ENCODE measurements around the gene GOLPH3.

GOLPH3 gene

DNA sequence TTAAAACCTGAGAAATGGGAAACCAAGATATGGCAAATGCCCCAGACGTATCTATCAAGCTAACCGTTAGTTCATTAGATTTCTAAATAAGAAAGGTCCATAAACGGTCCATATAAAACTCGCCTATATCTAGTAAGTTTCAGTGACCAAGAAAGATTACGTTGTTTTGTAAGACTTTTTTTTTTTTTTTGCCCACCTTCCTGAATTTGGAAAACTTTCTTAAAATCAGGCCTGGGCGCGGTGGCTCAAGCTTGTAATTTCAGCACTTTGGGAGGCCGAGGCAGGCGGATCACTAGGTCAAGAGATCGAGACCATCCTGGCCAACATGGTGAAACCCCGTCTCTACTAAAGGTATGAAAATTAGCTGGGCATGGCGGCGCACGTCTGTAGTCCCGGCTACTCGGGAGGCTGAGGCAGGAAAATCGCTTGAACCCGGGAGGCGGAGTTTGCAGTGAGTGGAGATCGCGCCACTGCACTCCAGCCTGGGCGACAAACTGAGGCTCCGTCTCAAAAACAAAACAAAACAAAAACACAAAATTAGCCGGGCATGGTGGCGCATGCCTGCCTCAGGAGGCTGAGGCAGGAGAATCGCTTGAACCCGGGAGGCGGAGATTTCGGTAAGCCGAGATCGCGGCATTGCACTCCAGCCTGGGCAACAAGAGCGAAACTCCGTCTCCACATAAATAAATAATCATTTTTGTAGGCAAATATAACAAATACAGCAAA, 1.8 kb downstream of the GOLPH3 start:
- peak in 1 of 3 experiments; percentile 5 for DNase-seq (ENCODE audit: low read depth in 2 of 3, low spot score in 2 of 3)

DNA sequence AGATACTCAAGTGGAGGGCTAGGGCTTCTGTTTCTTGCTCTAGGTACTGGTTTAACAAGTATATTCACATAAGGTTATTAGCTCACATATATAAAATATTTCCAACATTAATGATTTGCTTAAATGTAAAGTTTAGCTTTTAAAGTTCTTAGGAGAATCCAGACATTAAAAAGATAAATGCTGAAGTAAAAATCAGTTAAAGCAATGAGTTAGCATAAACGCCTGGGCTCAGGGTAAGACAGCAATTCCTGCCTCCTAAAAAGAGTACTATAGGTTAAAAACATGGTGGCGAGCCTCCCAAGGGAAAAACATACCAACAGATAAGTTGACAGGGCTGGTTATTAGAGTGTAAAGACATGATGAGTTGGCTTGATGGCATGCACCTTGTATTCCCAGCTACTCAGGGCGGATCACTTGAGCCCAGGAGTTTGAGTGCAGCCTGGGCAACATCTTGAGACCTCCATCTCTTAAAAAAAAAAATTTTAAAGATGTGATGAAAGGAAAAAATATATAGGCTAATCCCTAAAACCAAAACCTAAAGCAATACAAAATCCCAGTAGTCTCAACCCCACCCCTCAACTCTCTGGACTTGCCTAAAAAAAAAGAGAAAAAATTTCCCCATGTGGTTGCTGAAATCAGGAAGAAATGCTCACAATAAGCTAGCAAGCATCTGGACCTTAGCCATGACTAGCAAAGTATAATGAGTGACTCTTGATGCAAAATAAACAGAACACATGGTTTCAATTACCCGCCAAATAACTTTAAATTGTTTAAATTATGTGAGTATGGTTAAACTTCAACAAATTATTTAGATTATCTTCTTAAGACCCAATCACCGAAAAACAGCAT, 3.6 kb downstream of the GOLPH3 start:
- no peak for DNase-seq (ENCODE audit: low read depth in 2 of 3, low spot score in 2 of 3)

DNA sequence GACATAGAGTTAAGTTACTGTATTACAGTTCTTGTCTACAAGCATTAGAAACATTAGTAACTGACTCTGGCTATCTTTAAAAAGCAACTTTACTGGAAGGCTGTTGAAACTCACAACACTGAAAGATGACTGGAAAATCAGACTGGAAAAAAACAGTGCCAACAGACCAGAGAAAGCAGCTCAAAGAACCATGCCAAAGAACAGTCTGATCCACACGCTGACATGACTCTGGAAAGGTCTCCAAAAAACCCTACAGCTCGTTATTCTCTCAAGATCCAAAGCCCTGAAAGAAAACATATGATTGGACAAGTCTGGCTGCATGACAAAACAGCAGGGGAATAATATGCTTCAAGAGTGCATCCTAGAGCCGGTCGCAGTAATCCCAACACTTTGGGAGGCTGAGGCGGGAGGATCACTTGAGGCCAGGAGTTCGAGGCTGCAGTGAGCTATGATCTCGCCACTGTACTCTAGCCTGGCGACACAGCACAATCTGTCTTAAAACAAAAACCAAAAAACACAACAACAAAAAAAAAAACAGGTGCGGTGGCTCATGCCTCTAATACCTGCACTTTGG, 5.6 kb downstream of the GOLPH3 start:
- DNase-seq (ENCODE audit: low read depth in 2 of 3, low spot score in 2 of 3), result no peak

DNA sequence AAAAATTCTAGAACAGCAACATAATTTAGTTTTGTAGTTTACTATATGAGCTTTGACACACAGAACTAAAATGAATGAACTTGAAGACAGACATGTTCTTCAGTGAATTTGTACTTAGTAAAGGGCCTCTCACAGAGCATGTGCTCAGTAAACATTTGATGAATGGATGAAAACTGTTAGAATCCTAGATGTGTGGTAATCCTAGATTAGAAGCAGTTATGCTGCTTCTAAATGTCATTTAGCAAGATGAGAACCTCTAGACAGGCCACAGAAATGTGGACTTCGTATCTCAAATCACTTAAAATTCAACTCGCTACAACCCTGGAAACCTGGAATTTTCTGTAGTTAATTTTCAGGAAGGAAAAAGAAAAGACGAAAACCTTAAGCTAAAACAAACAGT, 8.5 kb downstream of the GOLPH3 start:
- DNase-seq (ENCODE audit: low read depth in 2 of 3, low spot score in 2 of 3), result no peak

DNA sequence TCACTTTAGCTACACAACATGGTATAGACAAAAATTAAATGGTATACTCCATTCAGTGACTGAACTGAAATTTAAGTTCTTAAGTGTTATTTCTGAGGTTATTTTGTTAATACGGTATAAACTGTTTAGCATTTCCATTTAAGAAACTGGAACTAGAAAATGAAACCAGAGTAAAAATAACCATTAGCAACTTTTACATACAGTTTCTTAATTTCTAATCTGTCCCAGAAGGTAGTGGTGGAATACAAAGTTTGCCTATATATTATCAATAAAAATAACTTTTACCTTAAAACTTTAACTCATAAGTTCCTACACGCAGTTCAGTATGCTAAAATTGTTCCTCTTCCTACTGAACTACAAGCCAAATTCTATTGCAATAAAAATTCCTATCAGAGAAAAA, 10.3 kb downstream of the GOLPH3 start:
- no peak for DNase-seq (ENCODE audit: low read depth in 2 of 3, low spot score in 2 of 3)

DNA sequence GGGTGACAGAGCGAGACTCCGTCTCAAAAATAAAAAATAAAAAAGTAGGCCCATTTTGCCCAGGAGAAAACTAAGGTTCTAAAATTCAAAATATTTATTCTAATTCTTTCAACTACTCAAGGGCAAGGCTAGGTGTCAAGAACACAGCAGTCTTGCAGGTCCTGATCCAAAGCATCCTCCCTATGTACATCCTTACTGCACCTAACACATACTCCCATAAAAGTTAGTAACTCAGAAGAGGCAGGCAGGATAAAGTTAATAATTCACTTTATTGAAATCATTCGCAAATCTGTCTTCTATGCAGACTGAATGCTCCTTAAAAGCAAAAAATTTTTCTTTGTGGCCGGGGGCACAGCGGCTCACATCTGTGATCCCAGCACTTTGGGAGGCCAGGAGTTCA, 11.1 kb downstream of the GOLPH3 start:
- no peak for DNase-seq (ENCODE audit: low read depth in 2 of 3, low spot score in 2 of 3)

DNA sequence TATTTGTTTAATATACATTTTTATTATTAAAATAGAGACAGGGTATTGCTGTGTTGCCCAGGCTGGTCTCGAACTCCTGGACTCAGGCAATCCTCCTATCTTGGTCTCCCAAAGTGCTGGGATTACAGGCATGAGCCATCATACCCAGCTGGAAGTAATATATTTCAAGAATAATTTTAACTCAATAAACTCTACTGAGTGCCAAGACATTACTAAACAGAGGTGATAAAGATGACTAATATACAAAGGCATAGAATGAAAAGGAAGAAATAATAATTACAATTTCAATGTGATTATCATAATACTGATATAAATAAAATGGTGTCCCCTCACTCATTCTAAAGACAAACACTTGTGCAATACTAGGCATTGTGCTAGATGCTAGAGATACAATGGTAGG, 13.9 kb downstream of the GOLPH3 start:
- DNase-seq (ENCODE audit: low read depth in 2 of 3, low spot score in 2 of 3), result no peak

DNA sequence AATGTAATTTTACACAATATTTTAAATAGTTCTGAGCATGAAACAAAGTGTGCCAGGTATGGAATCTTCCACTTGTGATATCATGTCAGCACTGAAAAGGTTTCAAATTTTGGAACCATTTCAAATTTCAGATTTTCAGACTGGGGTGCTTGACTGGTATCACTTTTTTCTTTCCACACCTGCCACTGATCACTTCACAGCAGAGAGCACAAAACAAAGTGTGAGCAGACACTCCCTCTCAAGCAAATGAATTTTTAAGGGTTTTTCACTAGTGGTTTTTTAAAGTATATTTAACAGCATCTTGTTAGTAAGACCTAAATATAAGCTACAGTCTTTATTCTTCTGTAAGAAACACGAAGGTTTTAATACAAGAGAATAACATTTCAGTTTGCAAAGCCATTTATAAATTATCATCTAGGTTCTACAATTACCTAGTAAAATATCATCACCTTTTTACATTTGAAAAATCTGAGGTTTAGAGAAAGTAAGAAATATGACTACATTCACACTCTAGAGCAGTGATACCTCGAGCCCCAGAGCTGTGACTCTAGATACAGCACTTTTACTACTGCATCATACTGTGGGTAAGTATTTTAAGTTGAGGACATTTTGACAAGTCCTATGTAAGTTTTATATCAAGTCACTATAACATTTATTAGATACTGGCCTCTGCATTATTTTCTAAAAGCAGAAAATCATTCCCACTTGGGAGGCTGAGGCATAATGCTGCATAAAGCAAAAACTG, 14.6 kb downstream of the GOLPH3 start:
- no peak for DNase-seq (ENCODE audit: low read depth in 2 of 3, low spot score in 2 of 3)

DNA sequence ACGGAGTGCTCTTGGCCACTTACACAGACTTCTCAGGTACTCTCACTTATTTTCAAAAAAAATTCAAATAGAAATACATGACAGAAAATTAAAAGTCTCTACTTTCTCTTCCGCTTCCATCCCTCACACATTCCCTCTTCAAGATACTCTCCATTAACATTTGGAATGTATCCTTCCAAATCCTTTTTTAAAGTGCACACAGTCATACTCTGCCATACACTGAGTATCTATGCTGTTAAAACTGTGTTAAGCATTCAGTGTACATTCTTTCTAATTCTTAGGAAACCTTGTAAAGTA, 15.5 kb downstream of the GOLPH3 start:
- DNase-seq (ENCODE audit: low read depth in 2 of 3, low spot score in 2 of 3), result no peak

DNA sequence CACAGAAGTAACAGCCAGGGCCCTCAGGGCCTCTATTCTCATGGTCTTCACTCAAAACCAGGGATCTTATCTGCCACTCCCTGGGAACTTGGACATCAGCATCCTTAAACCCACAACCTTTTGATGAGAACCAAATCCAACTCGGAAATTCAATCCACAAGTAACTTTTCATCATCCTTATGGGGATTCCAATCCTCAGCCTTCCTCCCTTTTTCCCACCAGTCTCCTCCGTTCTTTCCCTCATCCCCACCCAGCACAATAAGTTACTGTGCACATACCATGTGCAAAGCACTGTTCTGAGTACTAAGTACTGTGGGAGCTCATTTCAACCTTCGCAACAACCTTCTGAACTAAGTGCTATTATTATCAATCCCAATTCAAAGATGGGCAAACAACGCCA, 17.0 kb downstream of the GOLPH3 start:
- DNase-seq (ENCODE audit: low read depth in 2 of 3, low spot score in 2 of 3), result no peak

DNA sequence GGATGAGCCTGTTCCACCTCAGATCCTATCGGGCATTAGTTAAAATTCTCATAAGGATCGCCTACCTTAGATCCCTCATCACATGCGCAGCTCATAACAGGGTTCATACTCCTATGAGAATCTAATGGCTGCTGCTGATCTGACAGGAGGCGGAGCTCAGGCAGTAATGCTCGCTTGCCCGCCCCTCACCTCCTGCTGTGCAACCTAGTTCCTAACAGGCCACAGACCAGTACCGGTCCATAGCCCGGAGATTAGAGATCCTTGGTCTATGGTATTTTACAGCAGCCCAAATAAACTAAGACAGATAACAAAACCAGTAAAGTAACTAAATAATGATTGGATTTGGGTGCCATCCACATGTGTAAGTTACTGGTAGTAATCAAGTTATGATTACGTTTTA, 17.5 kb downstream of the GOLPH3 start:
- no peak for DNase-seq (ENCODE audit: low read depth in 2 of 3, low spot score in 2 of 3)

DNA sequence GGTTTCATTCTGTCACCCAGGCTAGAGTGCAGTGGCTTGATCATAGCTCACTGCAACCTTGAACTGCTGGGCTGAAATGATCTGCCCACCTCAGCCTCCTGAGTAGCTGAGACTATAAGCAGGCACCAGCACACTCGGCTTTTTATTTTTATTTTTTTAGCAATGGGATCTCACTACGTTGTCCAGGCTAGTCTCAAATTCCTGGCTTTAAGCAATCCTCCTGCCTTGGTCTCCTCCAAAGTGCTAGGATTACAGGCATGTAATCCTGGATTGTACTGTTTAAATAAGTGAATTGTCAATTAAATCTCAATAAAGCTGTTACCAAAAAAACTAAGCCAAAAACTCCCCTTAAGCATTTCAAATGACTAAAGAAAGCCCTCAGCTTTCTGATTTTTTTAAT, 18.9 kb downstream of the GOLPH3 start:
- no peak for DNase-seq (ENCODE audit: low read depth in 2 of 3, low spot score in 2 of 3)

DNA sequence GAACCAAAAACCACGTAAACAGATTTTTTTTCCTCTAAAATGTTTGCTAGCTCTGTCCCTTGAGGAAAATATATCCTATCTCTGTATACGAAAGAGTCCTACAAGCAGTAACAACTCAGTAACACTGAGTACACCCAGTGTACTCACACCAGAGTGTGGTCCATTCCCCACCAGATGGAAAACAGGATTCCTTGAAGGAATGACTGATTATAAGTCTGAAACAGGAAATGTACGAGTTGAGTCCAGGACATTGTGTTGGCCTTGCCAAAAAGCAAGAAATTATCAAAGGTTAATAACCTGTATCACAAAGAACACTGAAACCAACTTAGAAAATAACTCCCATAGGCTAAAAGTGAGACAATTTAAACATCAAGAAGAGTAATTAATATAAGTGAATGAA, 20.4 kb downstream of the GOLPH3 start:
- no peak for DNase-seq (ENCODE audit: low read depth in 2 of 3, low spot score in 2 of 3)

DNA sequence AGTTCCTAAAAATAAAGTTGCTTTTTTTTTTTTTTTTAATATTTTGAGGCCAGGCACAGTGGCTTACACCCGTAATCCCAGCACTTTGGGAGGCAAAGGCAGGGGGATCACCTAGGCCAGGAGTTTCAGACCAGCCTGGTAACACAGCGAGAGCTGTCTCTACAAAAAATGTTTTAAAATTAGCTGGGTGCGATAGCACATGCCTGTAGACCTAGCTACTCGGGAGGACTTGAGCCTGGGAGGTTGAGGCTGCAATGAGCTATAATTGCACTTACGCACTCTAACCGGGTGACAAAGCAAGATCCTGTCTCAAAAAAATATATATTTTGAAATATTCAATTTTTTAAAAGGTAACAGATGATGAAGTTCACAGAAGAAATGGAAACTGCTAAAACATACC, 22.9 kb downstream of the GOLPH3 start:
- no peak for DNase-seq (ENCODE audit: low read depth in 2 of 3, low spot score in 2 of 3)

DNA sequence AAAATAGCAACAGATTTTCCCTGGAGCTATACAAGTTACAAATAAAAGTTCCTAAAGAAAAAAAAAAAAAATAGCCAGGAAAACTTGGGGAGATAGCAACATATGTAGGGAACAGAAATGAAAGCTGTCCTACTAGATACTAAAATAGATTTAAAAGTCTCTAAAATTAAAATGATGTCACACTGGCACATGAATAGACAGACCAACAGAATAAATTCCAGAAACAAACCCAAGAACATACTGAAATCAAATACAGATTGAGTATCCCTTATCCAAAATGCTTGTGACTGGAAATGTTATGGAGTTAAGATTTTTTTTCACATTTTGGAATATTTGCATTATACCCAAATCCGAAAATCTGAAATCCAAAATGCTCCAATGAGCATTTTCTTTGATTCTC, 23.8 kb downstream of the GOLPH3 start:
- no peak for DNase-seq (ENCODE audit: low read depth in 2 of 3, low spot score in 2 of 3)

DNA sequence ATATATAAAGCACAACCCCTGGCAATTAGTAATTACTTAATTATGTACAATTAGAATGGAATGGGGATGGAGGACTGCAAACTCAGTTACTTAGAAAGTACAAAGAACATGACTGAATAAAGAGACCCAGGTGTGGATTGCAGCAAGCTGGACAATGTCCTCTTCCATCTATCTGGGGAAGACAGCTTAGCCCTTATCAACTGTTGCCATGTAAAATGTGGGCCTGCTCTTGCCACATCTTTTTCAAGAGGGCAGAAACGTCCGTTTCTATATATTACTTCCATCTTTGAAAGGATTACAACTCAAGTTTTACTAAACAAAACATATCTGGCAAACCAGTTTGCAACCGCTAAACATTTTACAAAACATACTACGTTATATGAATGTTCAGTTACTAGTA, 26.2 kb downstream of the GOLPH3 start:
- no peak for DNase-seq (ENCODE audit: low read depth in 2 of 3, low spot score in 2 of 3)

DNA sequence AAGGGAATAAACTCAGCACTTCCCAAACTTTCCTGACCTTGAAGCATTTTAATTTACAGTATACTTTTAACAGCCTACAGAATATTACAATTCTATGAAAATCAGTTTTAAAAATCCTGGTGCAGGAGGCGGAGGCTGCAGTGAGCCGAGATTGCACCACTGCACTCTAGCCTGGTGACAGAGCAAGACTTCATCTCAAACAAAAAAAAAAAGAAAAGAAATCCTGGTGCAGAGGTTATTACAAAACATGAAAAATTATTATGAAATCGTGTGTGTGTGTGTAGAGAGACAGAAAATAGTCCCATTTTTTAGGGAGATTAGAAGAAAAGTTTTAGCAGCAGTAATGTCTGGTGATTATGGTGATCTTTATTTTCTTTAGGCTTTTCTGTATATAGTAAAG, 26.9 kb downstream of the GOLPH3 start:
- no peak for DNase-seq (ENCODE audit: low read depth in 2 of 3, low spot score in 2 of 3)

DNA sequence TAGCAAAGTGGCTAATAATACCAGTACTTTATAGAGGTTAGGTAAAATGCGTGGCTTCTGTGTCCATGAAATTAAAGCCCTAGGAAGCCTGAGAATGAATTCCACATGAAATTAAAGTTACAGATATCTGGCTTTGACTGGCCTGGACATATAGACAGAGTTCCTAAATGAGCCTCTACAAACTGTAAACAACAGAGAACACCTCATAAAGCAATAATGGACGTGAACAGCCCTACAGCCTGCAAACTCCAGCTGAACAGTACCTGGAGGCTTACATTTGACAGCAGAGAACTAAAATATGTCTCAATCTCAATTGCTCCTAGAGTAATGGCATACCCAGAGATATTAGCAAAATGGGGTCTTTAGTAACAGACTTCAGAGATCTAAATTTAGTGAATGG, 28.7 kb downstream of the GOLPH3 start:
- DNase-seq (ENCODE audit: low read depth in 2 of 3, low spot score in 2 of 3), result no peak

DNA sequence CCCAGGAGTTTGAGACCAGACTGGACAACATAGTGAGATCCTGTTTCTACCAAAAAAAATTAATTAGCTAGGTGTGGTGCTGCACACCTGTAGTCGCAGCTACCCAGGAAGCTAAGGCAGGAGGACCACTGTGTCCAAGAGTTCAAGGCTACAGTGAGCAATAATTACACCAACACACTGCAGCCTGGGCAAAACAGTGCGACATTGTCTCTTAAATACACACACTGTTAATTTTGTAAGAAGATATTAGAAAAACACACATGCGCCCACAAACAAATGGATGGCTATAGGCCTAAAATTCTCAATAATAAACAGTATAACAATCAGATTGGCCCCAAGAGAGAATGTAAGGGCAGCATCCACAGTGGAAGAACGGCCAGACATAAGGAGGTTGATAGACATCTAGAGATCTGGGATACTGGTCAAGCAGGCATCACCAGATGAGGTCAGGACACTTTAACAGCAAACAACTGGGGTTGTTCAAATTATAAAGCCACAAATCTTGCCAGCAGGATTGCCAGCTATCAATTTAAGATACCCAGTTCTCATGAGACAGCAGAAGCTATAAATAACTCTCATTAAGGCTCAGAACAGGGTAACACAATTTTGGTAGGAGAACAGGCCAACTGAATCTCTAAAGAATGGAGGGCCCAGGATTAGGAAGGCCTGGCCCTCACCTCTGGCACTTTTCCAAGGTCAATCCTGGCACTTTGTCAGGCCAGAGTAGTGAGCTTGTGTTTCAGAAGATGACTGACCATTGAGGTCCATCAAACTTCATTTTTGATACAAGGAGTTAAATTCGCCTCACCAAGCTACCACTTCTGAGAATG, 29.5 kb downstream of the GOLPH3 start:
- DNase-seq (ENCODE audit: low read depth in 2 of 3, low spot score in 2 of 3), result no peak

DNA sequence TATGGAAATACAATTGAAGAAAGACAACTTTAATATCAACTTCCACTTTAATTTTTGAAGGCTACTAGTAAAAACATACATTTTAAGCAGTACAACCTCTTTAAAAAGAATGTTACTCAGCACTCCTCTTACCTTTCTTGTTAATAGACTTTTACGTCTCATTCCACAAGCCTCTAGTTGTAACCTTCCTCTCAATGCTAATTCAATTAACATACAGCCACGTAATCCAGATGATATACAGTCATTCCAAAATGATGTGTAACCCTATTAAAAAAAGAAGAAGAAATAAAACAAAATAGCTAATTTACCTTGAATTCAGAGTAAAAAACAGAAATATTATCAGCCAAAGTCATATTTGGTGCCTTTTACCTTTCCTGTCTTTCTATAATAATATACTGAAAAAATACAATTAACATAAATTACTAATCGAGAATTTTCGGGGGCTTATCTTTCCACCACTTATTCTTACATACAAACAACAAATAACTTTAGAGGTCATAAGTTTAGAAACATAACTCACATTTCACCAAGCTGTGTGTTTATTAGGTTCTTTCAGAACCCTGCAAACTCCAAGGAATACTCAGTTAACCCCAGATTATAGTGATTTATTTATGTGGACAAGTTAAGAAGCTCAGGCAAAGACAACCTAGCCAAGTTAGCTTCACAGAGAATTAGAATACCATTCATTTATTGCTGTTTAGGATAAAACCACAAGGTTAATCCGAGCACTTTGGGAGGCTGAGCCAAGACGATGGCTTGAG, 30.3 kb downstream of the GOLPH3 start:
- no peak for DNase-seq (ENCODE audit: low read depth in 2 of 3, low spot score in 2 of 3)
